Mesenchymal stem cell (in vitro differentiated cells and primary cell): ENCODE data around the gene UBR3.

Source experiments
- DNase-seq: peaks from one replicate; pipeline ENCODE4 v3.0.0-alpha.2; 2013
- H2AFZ ChIP-seq: one replicate; pipeline ENCODE4 v1.6.1; 2013; ENCODE audit warnings: low read depth, mild to moderate bottlenecking, control low read depth, inconsistent platforms, low read length, moderate library complexity
- H2AK5ac ChIP-seq: 2 replicates; pipeline ENCODE4 v1.6.1; 2013; ENCODE audit warnings: low read length, moderate library complexity, mild to moderate bottlenecking, inconsistent platforms; ENCODE audit not compliant: severe bottlenecking
- H2BK120ac ChIP-seq: one replicate; pipeline ENCODE4 v1.6.1; 2013; ENCODE audit warnings: low read depth, mild to moderate bottlenecking, inconsistent platforms, low read length, moderate library complexity
- H2BK12ac ChIP-seq, 2 experiments: one replicate each; pipeline ENCODE4 v1.6.1; 2013; ENCODE audit warnings: inconsistent platforms in 2 of 2, low read length in 2 of 2, mild to moderate bottlenecking in 2 of 2, moderate library complexity in 2 of 2, control low read depth in 1 of 2
- H2BK15ac ChIP-seq: one replicate; pipeline ENCODE4 v1.6.1; 2013; ENCODE audit warnings: mild to moderate bottlenecking, low read depth, inconsistent platforms; ENCODE audit not compliant: poor library complexity, severe bottlenecking
- H2BK5ac ChIP-seq: 2 replicates; pipeline ENCODE4 v1.6.1; 2013; ENCODE audit warnings: low read depth, mild to moderate bottlenecking, low read length, control low read depth, inconsistent platforms; ENCODE audit not compliant: poor library complexity, severe bottlenecking
- H3K14ac ChIP-seq, 2 experiments: one replicate each; pipeline ENCODE4 v1.6.1; 2013; ENCODE audit warnings: inconsistent platforms in 2 of 2, low read length in 2 of 2, control low read depth in 1 of 2, mild to moderate bottlenecking in 1 of 2, moderate library complexity in 1 of 2
- H3K18ac ChIP-seq, 2 experiments: one replicate each; pipeline ENCODE4 v1.6.1; 2013; ENCODE audit warnings: inconsistent platforms in 2 of 2, low read length in 2 of 2, control low read depth in 1 of 2, low read depth in 1 of 2, mild to moderate bottlenecking in 1 of 2
- H3K23ac ChIP-seq, 2 experiments: one replicate each; pipeline ENCODE4 v1.6.1; 2013; ENCODE audit warnings: inconsistent platforms in 2 of 2, low read length in 2 of 2, mild to moderate bottlenecking in 2 of 2, moderate library complexity in 2 of 2, control low read depth in 1 of 2
- H3K27ac ChIP-seq: 2 replicates; pipeline ENCODE4 v1.5.1; 2013; ENCODE audit warnings: mild to moderate bottlenecking, moderate library complexity, low read length, control low read depth, inconsistent platforms; ENCODE audit not compliant: poor library complexity, severe bottlenecking
- H3K27me3 ChIP-seq, 2 experiments: 2 replicates each; pipeline versions ENCODE4 v1.6.1 to v1.7.0; 2013; ENCODE audit warnings: low read length in 2 of 2, mild to moderate bottlenecking in 2 of 2, moderate library complexity in 2 of 2, control low read depth in 1 of 2, inconsistent platforms in 1 of 2; ENCODE audit not compliant: control insufficient read depth in 1 of 2, insufficient read depth in 1 of 2
- H3K36me3 ChIP-seq, 2 experiments: 2 replicates each; pipeline versions ENCODE4 v1.6.1 to v1.7.0; 2013; ENCODE audit warnings: low read length in 2 of 2, control low read depth in 1 of 2, inconsistent platforms in 1 of 2, low read depth in 1 of 2, mild to moderate bottlenecking in 1 of 2; ENCODE audit not compliant: insufficient read depth in 2 of 2, control insufficient read depth in 1 of 2
- H3K4ac ChIP-seq, 2 experiments: one replicate each; pipeline ENCODE4 v1.6.1; 2013; ENCODE audit warnings: inconsistent platforms in 2 of 2, low read length in 2 of 2, mild to moderate bottlenecking in 2 of 2, moderate library complexity in 2 of 2, control low read depth in 1 of 2, low read depth in 1 of 2
- H3K4me1 ChIP-seq: 2 replicates; pipeline ENCODE4 v1.6.1; 2013; ENCODE audit warnings: low read depth, low read length, control low read depth; ENCODE audit not compliant: control insufficient read depth, insufficient read depth
- H3K4me2 ChIP-seq: 2 replicates; pipeline ENCODE4 v1.6.1; 2013; ENCODE audit warnings: low read length, mild to moderate bottlenecking, inconsistent platforms; ENCODE audit not compliant: poor library complexity, severe bottlenecking
- H3K4me3 ChIP-seq, 2 experiments: 2 replicates each; pipeline versions ENCODE4 v1.5.1 to v1.7.0; 2013; ENCODE audit warnings: low read length in 2 of 2, mild to moderate bottlenecking in 2 of 2, control low read depth in 1 of 2, low read depth in 1 of 2; ENCODE audit not compliant: insufficient read depth in 1 of 2
- H3K79me1 ChIP-seq: replicated peaks from 2 replicates; pipeline ENCODE4 v1.6.1; 2013; ENCODE audit warnings: mild to moderate bottlenecking, control low read depth, low read length, inconsistent platforms; ENCODE audit not compliant: poor library complexity, severe bottlenecking
- H3K9ac ChIP-seq: 2 replicates; pipeline ENCODE4 v1.7.0; 2013; ENCODE audit warnings: mild to moderate bottlenecking, low read length, moderate library complexity
- H3K9me3 ChIP-seq: 2 replicates; pipeline ENCODE4 v1.7.0; 2013; ENCODE audit warnings: mild to moderate bottlenecking, low read length; ENCODE audit not compliant: control insufficient read depth
- H4K8ac ChIP-seq: one replicate; pipeline ENCODE4 v1.6.1; 2013; ENCODE audit warnings: inconsistent platforms, mild to moderate bottlenecking, low read length, moderate library complexity
- H4K91ac ChIP-seq: one replicate; pipeline ENCODE4 v1.6.1; 2013; ENCODE audit warnings: mild to moderate bottlenecking, low read length, inconsistent platforms
- WGBS: methylation state at CpG from one replicate; pipeline ENCODE4 v1.1.7; 2013; ENCODE audit warnings: mixed read lengths; 5-methylcytosine and 5-hydroxymethylcytosine counted together

UBR3 gene

GRCh38 chr2:169997140-169997887 lies 170.1 kb downstream of the UBR3 start:
- Histone ChIP-seq H3K9me3 (no peaks in the 10 kb centered on the region), H3K4me1 (peaks cover 3% of the 10 kb centered on the region), H3K79me1 (peaks cover 3% of the 10 kb centered on the region), H3K23ac (no peak overlapping the region), H2BK15ac (no peak overlapping the region), H2AK5ac (no peak overlapping the region), H2BK5ac (no peak overlapping the region), H3K4me3 (no peak overlapping the region), H2BK12ac (no peak overlapping the region), H3K18ac (no peak overlapping the region), H3K4ac (no peak overlapping the region), H3K4me2 (no peak overlapping the region), H4K8ac (no peak overlapping the region), H3K14ac (no peak overlapping the region), H2AFZ (no peak overlapping the region), H2BK120ac (no peak overlapping the region), H3K27me3 (no peaks in the 10 kb centered on the region), H3K9ac (no peak overlapping the region), H3K27ac (no peak overlapping the region), H3K36me3 (peaks cover 7 to 35% of the 10 kb centered on the region in 2 experiments), H4K91ac (no peak overlapping the region)
- 95% methylated on average over 9 of the region's 9 CpGs for WGBS
- DNase-seq = no peak

GRCh38 chr2:169999054-169999453 lies 171.8 kb downstream of the UBR3 start:
- WGBS = 100% methylated on average over 1 of the region's 4 CpGs
- Histone ChIP-seq H3K4ac (no peak overlapping the region), H2AK5ac (no peak overlapping the region), H4K8ac (no peak overlapping the region), H4K91ac (no peak overlapping the region), H3K27me3 (no peaks in the 10 kb centered on the region), H3K4me3 (no peak overlapping the region), H2BK12ac (no peak overlapping the region), H3K9me3 (no peaks in the 10 kb centered on the region), H2BK120ac (no peak overlapping the region), H3K36me3 (peaks cover 7 to 49% of the 10 kb centered on the region in 2 experiments), H2BK15ac (no peak overlapping the region), H2AFZ (no peak overlapping the region), H3K23ac (no peak overlapping the region), H3K27ac (no peak overlapping the region), H3K79me1 (peaks cover 3% of the 10 kb centered on the region), H3K18ac (no peak overlapping the region), H3K4me1 (peaks cover 3% of the 10 kb centered on the region), H2BK5ac (no peak overlapping the region), H3K14ac (no peak overlapping the region), H3K9ac (peak overlapping the region; percentile 2), H3K4me2 (no peak overlapping the region)
- DNase-seq = no peak

DNA sequence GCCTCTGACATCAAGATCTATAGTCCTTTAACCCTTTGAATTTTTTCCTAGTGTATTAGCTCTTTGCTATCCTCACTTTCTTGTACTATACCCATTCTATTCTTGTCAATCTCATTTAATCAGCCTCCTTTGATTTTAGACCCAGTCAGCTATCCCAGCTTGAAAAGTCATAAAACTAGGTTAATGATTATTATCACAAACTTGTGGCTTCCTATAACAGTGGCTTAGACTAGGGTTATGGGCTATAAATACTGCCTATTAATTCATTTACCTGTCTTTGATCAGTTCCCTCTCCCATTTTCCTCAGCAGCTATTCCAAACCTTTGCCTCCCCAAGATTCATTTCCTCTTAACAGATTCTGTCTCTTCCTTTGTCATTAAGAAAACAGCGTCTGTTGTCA lies 174.8 kb downstream of the UBR3 start:
- H3K4me2 ChIP-seq = no peak overlapping the region
- peaks cover 3% of the 10 kb centered on the region for H3K4me1 ChIP-seq
- no peak overlapping the region for H3K14ac ChIP-seq
- H2BK12ac ChIP-seq = no peak overlapping the region
- no peak for DNase-seq
- no peaks in the 10 kb centered on the region for H3K27me3 ChIP-seq
- H3K23ac ChIP-seq = no peak overlapping the region
- H2AFZ ChIP-seq = no peak overlapping the region
- H2AK5ac ChIP-seq = no peak overlapping the region
- no peaks in the 10 kb centered on the region for H3K9me3 ChIP-seq
- H3K18ac ChIP-seq = no peak overlapping the region
- no peak overlapping the region for H3K4ac ChIP-seq
- WGBS = 44% methylated on average over 1 of the region's 1 CpG
- H3K4me3 ChIP-seq = no peak overlapping the region
- H2BK5ac ChIP-seq = no peak overlapping the region
- H3K9ac ChIP-seq = no peak overlapping the region
- no peak overlapping the region for H3K27ac ChIP-seq
- H2BK120ac ChIP-seq = no peak overlapping the region
- H3K79me1 ChIP-seq = peaks cover 7% of the 10 kb centered on the region
- H2BK15ac ChIP-seq = no peak overlapping the region
- peaks cover 5 to 54% of the 10 kb centered on the region in 2 experiments for H3K36me3 ChIP-seq
- no peak overlapping the region for H4K91ac ChIP-seq
- H4K8ac ChIP-seq = no peak overlapping the region

DNA sequence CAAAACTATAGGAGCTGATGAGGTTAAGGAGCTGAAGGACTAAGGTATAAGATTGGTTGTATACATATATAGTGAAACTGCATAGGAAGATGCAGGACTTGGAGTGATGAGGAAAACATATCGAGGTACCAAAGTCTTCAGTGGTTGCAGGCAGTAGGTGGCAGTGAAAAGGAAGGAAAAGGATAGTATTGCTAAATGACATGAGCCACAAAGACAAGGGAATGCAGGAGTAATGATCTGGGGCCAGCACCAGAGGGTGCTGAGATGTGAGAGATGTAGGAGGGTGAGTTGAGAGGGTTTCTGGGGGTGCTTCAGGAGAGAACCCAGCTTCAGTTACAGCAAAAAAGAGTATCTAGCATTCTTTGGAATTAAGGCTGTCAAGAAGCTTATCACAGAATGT lies 178.4 kb downstream of the UBR3 start:
- no peak overlapping the region for H2AK5ac ChIP-seq
- 62% methylated on average over 1 of the region's 1 CpG for WGBS

More for the DNA sequence above, 178.4 kb downstream of the UBR3 start:
- Histone ChIP-seq H3K36me3 (peaks cover 3 to 64% of the 10 kb centered on the region in 2 experiments), H3K27me3 (no peaks in the 10 kb centered on the region), H3K23ac (no peak overlapping the region), H3K4me1 (peaks cover 3% of the 10 kb centered on the region), H2BK5ac (no peak overlapping the region), H3K9ac (no peak overlapping the region), H3K79me1 (peaks cover 4% of the 10 kb centered on the region), H3K27ac (no peak overlapping the region), H2BK15ac (no peak overlapping the region), H3K4me3 (no peak overlapping the region), H3K4me2 (no peak overlapping the region), H3K18ac (no peak overlapping the region), H3K14ac (no peak overlapping the region), H2BK12ac (no peak overlapping the region), H3K9me3 (no peaks in the 10 kb centered on the region), H4K8ac (no peak overlapping the region), H2BK120ac (no peak overlapping the region), H3K4ac (no peak overlapping the region), H2AFZ (no peak overlapping the region), H4K91ac (no peak overlapping the region)
- DNase-seq = no peak
